Measurements from ENCODE around the gene EMSY. TPM values are rescaled to one million over a fixed set of nuclear protein-coding genes. Genes with fewer than 3 reads are reported as not detected.
"Not testable (repeated sequence)": the region's sequence is repeated elsewhere in the genome, so short reads cannot be mapped to it uniquely, and the experiment has no call there.

Gene EMSY
- total and polyA plus RNA-seq, 8 donors = 18.2 to 43.9 (median 36.9) TPM

DNA sequence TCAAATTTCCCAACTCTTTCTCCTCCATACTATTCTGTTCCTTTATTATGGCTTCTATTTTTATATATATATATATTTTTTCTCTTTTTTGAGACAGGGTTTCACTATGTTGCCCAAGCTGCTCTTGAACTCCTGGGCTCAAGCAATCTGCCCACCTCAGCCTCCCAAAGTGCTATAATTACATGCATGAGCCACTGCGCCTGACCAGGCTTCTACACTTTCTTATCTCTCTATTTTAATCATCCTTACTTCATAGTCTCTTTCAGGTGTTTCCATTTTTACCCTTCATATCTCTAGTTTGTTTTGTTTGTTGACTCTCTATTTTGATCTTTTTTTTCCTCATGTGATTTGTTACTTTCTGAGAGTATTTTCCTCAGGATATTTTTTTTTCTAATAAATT, 43.9 kb upstream of the EMSY start:
- H3K9me3 ChIP-seq = no peaks in the 10 kb centered on the region
- intact Hi-C loops (cut with DNase I) = no loop called here
- TF ChIP-seq, protein P1, sequence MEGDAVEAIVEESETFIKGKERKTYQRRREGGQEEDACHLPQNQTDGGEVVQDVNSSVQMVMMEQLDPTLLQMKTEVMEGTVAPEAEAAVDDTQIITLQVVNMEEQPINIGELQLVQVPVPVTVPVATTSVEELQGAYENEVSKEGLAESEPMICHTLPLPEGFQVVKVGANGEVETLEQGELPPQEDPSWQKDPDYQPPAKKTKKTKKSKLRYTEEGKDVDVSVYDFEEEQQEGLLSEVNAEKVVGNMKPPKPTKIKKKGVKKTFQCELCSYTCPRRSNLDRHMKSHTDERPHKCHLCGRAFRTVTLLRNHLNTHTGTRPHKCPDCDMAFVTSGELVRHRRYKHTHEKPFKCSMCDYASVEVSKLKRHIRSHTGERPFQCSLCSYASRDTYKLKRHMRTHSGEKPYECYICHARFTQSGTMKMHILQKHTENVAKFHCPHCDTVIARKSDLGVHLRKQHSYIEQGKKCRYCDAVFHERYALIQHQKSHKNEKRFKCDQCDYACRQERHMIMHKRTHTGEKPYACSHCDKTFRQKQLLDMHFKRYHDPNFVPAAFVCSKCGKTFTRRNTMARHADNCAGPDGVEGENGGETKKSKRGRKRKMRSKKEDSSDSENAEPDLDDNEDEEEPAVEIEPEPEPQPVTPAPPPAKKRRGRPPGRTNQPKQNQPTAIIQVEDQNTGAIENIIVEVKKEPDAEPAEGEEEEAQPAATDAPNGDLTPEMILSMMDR (IDR thresholded peaks at IDR 0.05) = no peak
- no peak overlapping the region for H3K27ac ChIP-seq
- H3K4me3 ChIP-seq = no peak overlapping the region
- ATAC-seq (no peak), DNase-seq (no peak)
- H3K4me1 ChIP-seq = no peaks in the 10 kb centered on the region
- H3K27me3 ChIP-seq = no peaks in the 10 kb centered on the region
- H3K36me3 ChIP-seq = no peaks in the 10 kb centered on the region

DNA sequence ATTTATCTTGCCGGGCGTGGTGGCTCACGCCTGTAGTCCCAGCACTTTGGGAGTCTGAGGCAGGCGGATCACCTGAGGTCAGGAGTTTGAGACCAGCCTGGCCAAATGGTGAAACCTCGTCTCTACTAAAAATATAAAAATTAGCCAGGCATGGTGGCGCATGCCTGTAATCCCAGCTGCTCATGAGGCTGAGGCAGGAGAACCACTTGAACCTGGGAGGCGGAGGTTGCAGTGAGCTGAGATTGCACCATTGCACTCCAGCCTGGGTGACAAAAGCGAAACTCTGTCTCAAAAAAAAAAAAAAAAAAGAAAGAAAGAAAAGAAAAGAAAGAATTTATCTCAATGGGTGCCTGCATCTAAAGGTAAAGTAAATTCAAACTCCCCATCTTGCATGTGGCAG, 43.3 kb upstream of the EMSY start:
- H3K27ac ChIP-seq; H3K36me3 ChIP-seq; intact Hi-C loops (cut with DNase I); H3K27me3 ChIP-seq; H3K4me1 ChIP-seq; H3K9me3 ChIP-seq; ATAC-seq; DNase-seq; H3K4me3 ChIP-seq: not testable (repeated sequence)

- DNase-seq = peak in 2 of 4 donors; percentile 62 to 71
- intact Hi-C loops (cut with DNase I) = no loop called here
- no peaks in the 10 kb centered on the region for H3K36me3 ChIP-seq
These were observed 38.5 kb upstream of the EMSY start for GRCh38 chr11:76406359-76406758.

GRCh38 chr11:76408171-76408965, 36.5 kb upstream of the EMSY start:
- intact Hi-C loops (cut with DNase I) = no loop called here
- Histone ChIP-seq H3K27me3 (no peaks in the 10 kb centered on the region), H3K27ac (no peak overlapping the region), H3K4me3 (no peak overlapping the region), H3K4me1 (no peaks in the 10 kb centered on the region), H3K9me3 (no peaks in the 10 kb centered on the region), H3K36me3 (no peaks in the 10 kb centered on the region)
- DNase-seq (no peak), ATAC-seq (no peak)
- TF ChIP-seq, protein P1 (IDR thresholded peaks at IDR 0.05) = no peak

More at GRCh38 chr11:76406359-76406758, 38.5 kb upstream of the EMSY start:
- Histone ChIP-seq H3K27ac (no peak overlapping the region), H3K4me1 (no peaks in the 10 kb centered on the region), H3K4me3 (no peak overlapping the region), H3K27me3 (no peaks in the 10 kb centered on the region), H3K9me3 (no peaks in the 10 kb centered on the region)
- ATAC-seq = no peak
- TF ChIP-seq, protein P1 (IDR thresholded peaks at IDR 0.05) = no peak

DNA sequence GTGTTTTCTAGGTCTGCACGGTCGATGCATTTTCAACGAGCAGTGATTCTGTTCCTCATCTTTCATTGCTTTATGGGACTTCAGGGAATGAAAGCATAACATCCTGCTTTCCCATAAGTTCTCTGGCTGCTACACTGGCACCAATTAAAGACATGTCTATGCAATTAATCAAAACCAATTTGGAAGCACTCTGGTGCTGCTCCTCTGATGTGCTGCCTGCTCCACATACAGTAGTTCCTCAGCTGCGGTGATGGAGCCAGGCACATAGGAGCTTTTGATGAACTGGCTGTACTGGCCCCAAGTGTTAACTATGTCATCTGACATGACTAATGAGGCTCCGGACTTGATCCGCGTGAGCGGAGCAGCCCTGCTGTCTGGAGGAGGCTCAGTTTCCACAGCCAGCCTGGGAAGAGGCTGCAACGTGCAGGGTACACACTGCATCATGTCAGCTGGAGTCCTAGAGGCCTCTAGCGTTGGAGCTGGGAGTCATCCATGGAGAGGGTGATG, 33.9 kb upstream of the EMSY start:
- intact Hi-C loops (cut with DNase I) = no loop called here
- ATAC-seq (peak; percentile 35), DNase-seq (peak in 1 of 4 donors; percentile 19)

More for the DNA sequence above, 33.9 kb upstream of the EMSY start:
- no peak overlapping the region for H3K27ac ChIP-seq
- no peak overlapping the region for H3K4me3 ChIP-seq
- no peaks in the 10 kb centered on the region for H3K9me3 ChIP-seq
- H3K27me3 ChIP-seq = no peaks in the 10 kb centered on the region
- H3K36me3 ChIP-seq = no peaks in the 10 kb centered on the region
- TF ChIP-seq, protein P1 (IDR thresholded peaks at IDR 0.05) = no peak
- H3K4me1 ChIP-seq = no peaks in the 10 kb centered on the region

Data from left lung (tissue), 10 donors.